OCI-LY7 (cell line): ENCODE data around the gene SEC14L5. TPM values are rescaled to one million over a fixed set of nuclear protein-coding genes. Genes with fewer than 3 reads are reported as not detected.
"Not testable (repeated sequence)": the region's sequence is repeated elsewhere in the genome, so short reads cannot be mapped to it uniquely, and the experiment has no call there.

Experiments used
- BruUV-seq: library from RNA; stranded (reverse); fragments of 400-500 nt; replicated peaks from 2 replicates; lab custom pipeline; 2021; lab: Mats Ljungman, UMichigan
- CTCF ChIA-PET: fragments of 300-600 bp; sonication (Branson Sonifier 250); formaldehyde crosslinking; loops from one replicate; lab custom pipeline; 2022; ENCODE audit warnings: antibody characterized with exemption; ENCODE audit not compliant: unreplicated experiment; lab: Charles Lee
- POLR2A ChIA-PET: fragments of 300-600 bp; sonication (Branson Sonifier 250); formaldehyde crosslinking; loops from one replicate; lab custom pipeline; 2022; ENCODE audit warnings: antibody characterized with exemption; lab: Charles Lee
- DNase-seq: peaks from one replicate; pipeline ENCODE4 v3.0.0-alpha.2; 2015; ENCODE audit warnings: low spot score
- H2AFZ ChIP-seq: fragments of 200-600 bp; sonication (generic), shearing (Covaris generic); 2 replicates; pipeline ENCODE4 v1.6.1; 2014; ENCODE audit warnings: mild to moderate bottlenecking, antibody characterized with exemption, low read length, moderate library complexity
- H3K27ac ChIP-seq: fragments of 200-600 bp; sonication (generic); 2 replicates; pipeline ENCODE4 v1.5.1; 2014; ENCODE audit warnings: mixed run types, low read depth, mild to moderate bottlenecking, moderate library complexity, low read length, inconsistent platforms; ENCODE audit not compliant: poor library complexity, severe bottlenecking
- H3K36me3 ChIP-seq: fragments of 200-600 bp; sonication (generic); 2 replicates; pipeline ENCODE4 v1.6.1; 2014; ENCODE audit warnings: mild to moderate bottlenecking, antibody characterized with exemption, low read length, moderate library complexity, mixed read lengths; ENCODE audit not compliant: insufficient read depth
- H3K4me1 ChIP-seq: fragments of 200-600 bp; sonication (generic); 2 replicates; pipeline ENCODE4 v1.5.1; 2014; ENCODE audit warnings: mild to moderate bottlenecking, low read length; ENCODE audit not compliant: insufficient read depth, poor library complexity, severe bottlenecking
- H3K4me2 ChIP-seq: fragments of 200-600 bp; sonication (generic); 2 replicates; pipeline ENCODE4 v1.6.1; 2014; ENCODE audit warnings: mild to moderate bottlenecking, low read length
- H3K4me3 ChIP-seq: fragments of 200-600 bp; sonication (generic); 2 replicates; pipeline ENCODE4 v1.5.1; 2014; ENCODE audit warnings: mild to moderate bottlenecking, low read depth, low read length; ENCODE audit not compliant: poor library complexity, severe bottlenecking
- H3K79me2 ChIP-seq: fragments of 200-600 bp; sonication (generic); 2 replicates; pipeline ENCODE4 v1.6.1; 2016; ENCODE audit warnings: low read depth, mild to moderate bottlenecking, low read length, moderate library complexity, mixed read lengths; ENCODE audit not compliant: insufficient read depth
- H3K9me2 ChIP-seq: fragments of 200-600 bp; sonication (generic); 2 replicates; pipeline ENCODE4 v1.6.1; 2016; ENCODE audit warnings: mild to moderate bottlenecking, low read length, mixed read lengths; ENCODE audit not compliant: insufficient read depth
- H3K9me3 ChIP-seq: fragments of 200-600 bp; sonication (generic); 2 replicates; pipeline ENCODE4 v1.6.1; 2014; ENCODE audit warnings: mild to moderate bottlenecking, mixed run types, low read length, mixed read lengths
- H4K20me1 ChIP-seq: fragments of 200-600 bp; sonication (generic); 2 replicates; pipeline ENCODE4 v1.6.1; 2014; ENCODE audit warnings: mild to moderate bottlenecking, antibody characterized with exemption, low read length, moderate library complexity, mixed read lengths; ENCODE audit not compliant: insufficient read depth
- CTCF ChIP-seq: fragments of 200-600 bp; sonication (generic); conservative IDR thresholded peaks from 2 replicates; pipeline ENCODE4 v1.5.1; 2014; ENCODE audit warnings: mild to moderate bottlenecking, antibody characterized with exemption, low read length, moderate library complexity, mixed read lengths
- EZH2phosphoT487 ChIP-seq: fragments of 200-600 bp; sonication (generic); IDR thresholded peaks from 2 replicates; pipeline ENCODE4 v1.6.1; 2018; ENCODE audit warnings: low read depth, borderline replicate concordance, mild to moderate bottlenecking, mixed run types, antibody characterized with exemption, low read length, moderate library complexity, mixed read lengths
- intact Hi-C: fragments of 100-400 bp; cut with micrococcal nuclease; formaldehyde crosslinking; loops from one replicate; pipeline ENCODE4 v1.10.0; 2022; ENCODE audit not compliant: unreplicated experiment
- total RNA-seq, 2 experiments: library from RNA; depleted of rRNA in 1 of 2; stranded (reverse); fragments of >200 nt in 1 of 2; shearing (Covaris generic) in 1 of 2; gene quantifications; 2 replicates each; pipeline ENCODE4 v1.2.3, GENCODE V29; 2014 to 2022

Gene SEC14L5
- total RNA-seq, 2 experiments from 2014 or later, result not detected

- TF ChIP-seq CTCF (no peak), EZH2phosphoT487 (no peak)
- Histone ChIP-seq H3K27ac (no peak overlapping the region), H3K36me3 (no peaks in the 10 kb centered on the region), H4K20me1 (no peaks in the 10 kb centered on the region), H3K9me2 (no peaks in the 10 kb centered on the region), H3K4me2 (no peak overlapping the region), H3K4me1 (no peaks in the 10 kb centered on the region), H3K4me3 (no peak overlapping the region), H2AFZ (no peak overlapping the region), H3K9me3 (no peaks in the 10 kb centered on the region), H3K79me2 (no peaks in the 10 kb centered on the region)
- intact Hi-C loops, result no loop called here
- CTCF ChIA-PET, result no interaction called here
- POLR2A ChIA-PET, result no interaction called here
- no TSS peak for BruUV-seq
- DNase-seq, result no peak
These were observed 9.0 kb upstream of the SEC14L5 start for GRCh38 chr16:4948903-4949766.

- ChIA-PET CTCF (no interaction called here), POLR2A (interaction anchor here (0.6 kb wide), 1 partner anchor 528 kb away, joined by 4 read pairs; no protein-coding TSS in a partner anchor)
- TF ChIP-seq CTCF (no peak), EZH2phosphoT487 (no peak)
- H3K4me3 ChIP-seq, result no peak overlapping the region
- no peak overlapping the region for H2AFZ ChIP-seq
- no peaks in the 10 kb centered on the region for H4K20me1 ChIP-seq
- H3K79me2 ChIP-seq, result no peaks in the 10 kb centered on the region
- H3K27ac ChIP-seq, result no peak overlapping the region
- no peaks in the 10 kb centered on the region for H3K36me3 ChIP-seq
- intact Hi-C loops, result no loop called here
- H3K9me2 ChIP-seq, result no peaks in the 10 kb centered on the region
- no peak for DNase-seq
- H3K4me1 ChIP-seq, result no peaks in the 10 kb centered on the region
- H3K4me2 ChIP-seq, result no peak overlapping the region
- no peaks in the 10 kb centered on the region for H3K9me3 ChIP-seq
- BruUV-seq, result no TSS peak
These were observed 8.1 kb upstream of the SEC14L5 start for GRCh38 chr16:4949986-4950385.

- H4K20me1 ChIP-seq, H3K9me3 ChIP-seq, BruUV-seq, H2AFZ ChIP-seq, H3K4me1 ChIP-seq, H3K79me2 ChIP-seq, H3K36me3 ChIP-seq, intact Hi-C loops, H3K4me3 ChIP-seq, CTCF ChIA-PET, DNase-seq, H3K27ac ChIP-seq, H3K4me2 ChIP-seq, H3K9me2 ChIP-seq: not testable (repeated sequence)
- POLR2A ChIA-PET, result interaction anchor here (0.7 kb wide), 1 partner anchor 30 kb away, joined by 6 read pairs; no protein-coding TSS in a partner anchor
These were observed 6.5 kb upstream of the SEC14L5 start for GRCh38 chr16:4951583-4951982.
